Esophagus muscularis mucosa (tissue), 3 donors: ENCODE measurements around the gene RALGAPB.

Source experiments
- CTCF ChIP-seq, 3 experiments: fragments of 200-600 bp in 2 of 3; fragments of 450-650 bp in 1 of 3; sonication (generic) in 2 of 3; IDR thresholded peaks; one replicate each; pipeline ENCODE4 v1.5.1; 2017 to 2019; ENCODE audit warnings: antibody characterized with exemption in 3 of 3, mild to moderate bottlenecking in 2 of 3, moderate library complexity in 1 of 3
- POLR2A ChIP-seq: fragments of 450-650 bp; IDR thresholded peaks from one replicate; pipeline ENCODE4 v1.6.1; 2017; ENCODE audit warnings: antibody characterized with exemption, moderate library complexity, mild to moderate bottlenecking, low read depth

- TF ChIP-seq POLR2A, result no peak
- no peak for TF ChIP-seq CTCF (IDR thresholded peaks at IDR 0.05)
These were observed 116.7 kb downstream of the RALGAPB start for GRCh38 chr20:38589351-38589750.
